SIG-M5 treated with dmso at 0.1 percent for 504 hours (cell line): ENCODE data around the gene XPO6.
A peak's percentile ranks its signal among the peaks of the same experiment; 100 is the strongest.
"Not testable (repeated sequence)": the region's sequence is repeated elsewhere in the genome, so short reads cannot be mapped to it uniquely, and the experiment has no call there.

Experiments
- DNase-seq: peaks from one replicate; lab custom pipeline; 2025; ENCODE audit not compliant: unreplicated experiment; lab: John Stamatoyannopoulos, UW

Gene XPO6, protein sequence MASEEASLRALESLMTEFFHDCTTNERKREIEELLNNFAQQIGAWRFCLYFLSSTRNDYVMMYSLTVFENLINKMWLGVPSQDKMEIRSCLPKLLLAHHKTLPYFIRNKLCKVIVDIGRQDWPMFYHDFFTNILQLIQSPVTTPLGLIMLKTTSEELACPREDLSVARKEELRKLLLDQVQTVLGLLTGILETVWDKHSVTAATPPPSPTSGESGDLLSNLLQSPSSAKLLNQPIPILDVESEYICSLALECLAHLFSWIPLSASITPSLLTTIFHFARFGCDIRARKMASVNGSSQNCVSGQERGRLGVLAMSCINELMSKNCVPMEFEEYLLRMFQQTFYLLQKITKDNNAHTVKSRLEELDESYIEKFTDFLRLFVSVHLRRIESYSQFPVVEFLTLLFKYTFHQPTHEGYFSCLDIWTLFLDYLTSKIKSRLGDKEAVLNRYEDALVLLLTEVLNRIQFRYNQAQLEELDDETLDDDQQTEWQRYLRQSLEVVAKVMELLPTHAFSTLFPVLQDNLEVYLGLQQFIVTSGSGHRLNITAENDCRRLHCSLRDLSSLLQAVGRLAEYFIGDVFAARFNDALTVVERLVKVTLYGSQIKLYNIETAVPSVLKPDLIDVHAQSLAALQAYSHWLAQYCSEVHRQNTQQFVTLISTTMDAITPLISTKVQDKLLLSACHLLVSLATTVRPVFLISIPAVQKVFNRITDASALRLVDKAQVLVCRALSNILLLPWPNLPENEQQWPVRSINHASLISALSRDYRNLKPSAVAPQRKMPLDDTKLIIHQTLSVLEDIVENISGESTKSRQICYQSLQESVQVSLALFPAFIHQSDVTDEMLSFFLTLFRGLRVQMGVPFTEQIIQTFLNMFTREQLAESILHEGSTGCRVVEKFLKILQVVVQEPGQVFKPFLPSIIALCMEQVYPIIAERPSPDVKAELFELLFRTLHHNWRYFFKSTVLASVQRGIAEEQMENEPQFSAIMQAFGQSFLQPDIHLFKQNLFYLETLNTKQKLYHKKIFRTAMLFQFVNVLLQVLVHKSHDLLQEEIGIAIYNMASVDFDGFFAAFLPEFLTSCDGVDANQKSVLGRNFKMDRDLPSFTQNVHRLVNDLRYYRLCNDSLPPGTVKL

DNA sequence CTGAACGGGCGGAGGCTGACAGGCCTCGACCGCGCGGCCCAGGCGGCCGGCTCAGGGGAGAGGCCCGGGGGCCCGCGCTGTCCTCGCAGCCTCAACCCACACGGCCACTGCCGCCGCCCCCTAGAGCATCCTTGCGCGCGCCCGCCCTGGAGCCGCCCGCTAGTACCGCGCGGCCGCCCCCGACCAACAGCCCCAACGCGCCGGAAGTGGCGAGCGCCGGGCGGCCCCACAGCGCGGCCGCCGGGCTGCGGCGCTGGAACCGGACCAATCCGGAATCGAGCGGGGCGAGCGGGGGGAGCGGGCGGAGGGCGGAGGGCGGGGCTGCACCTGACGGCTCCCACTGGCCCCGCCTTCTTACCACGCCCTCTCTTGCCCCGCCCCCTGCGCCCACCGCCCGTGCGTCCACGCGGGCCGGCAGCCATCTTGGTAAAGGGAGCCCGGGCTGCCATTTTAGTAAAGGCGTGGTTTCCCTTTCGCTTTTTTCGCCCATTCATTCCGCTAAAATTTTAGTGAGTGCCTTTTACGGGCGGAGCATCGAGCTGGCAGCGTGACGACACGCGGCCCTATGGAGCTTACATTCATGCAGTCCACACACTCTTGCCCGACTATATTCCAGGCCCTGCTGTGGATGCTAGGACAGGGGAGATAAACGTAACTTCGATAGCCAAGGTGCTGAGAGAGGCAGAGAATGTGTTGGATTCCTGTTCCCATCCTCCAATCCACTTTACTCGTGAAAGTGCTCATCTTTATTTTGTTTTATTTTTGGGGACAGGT, at the start of gene XPO6:
XPO6 (minus strand) TSS at position 208 of the 774 bp plus-strand sequence. CDS start 597 bp downstream, outside the sequence.
- DNase-seq: peak; percentile 83

DNA sequence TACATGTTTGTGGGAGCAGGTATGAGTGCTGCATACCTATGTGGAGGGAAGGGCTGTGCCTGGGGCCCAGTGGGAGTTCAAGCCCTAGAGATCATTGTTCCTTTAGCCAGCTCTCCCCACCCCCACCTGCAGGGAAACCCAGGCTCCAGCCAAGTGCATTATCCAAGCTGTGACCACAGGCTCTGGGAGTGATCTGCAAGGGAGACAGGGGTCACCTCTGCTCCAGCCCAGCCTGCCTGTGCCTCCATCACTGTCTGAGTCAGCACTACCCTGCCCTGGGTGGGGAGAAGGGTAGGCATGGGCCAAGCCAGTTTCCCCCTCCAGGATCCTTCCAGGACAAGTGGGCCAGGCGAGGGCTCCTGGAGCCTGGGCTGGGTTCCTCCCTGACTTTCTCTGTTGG, 48.4 kb upstream of the XPO6 start:
- DNase-seq: no peak

DNA sequence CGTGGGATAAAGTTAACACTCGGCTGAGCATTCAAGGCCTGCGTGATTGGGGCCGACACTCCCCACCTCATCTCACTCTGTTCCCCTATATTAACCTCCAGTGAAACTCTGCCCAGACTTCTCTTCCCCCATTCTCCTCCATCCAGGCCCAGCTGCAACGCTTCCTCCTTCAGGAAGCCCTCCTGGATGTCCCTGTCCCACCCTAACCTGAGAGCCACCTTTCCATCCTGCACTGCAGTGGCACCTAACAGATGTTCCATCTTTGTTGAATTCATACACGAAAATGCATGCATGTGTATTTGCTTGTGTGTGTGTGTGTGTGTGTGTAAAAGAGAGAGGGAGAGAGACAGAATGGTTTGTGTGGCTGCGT, 48.0 kb upstream of the XPO6 start:
- DNase-seq: no peak

DNA sequence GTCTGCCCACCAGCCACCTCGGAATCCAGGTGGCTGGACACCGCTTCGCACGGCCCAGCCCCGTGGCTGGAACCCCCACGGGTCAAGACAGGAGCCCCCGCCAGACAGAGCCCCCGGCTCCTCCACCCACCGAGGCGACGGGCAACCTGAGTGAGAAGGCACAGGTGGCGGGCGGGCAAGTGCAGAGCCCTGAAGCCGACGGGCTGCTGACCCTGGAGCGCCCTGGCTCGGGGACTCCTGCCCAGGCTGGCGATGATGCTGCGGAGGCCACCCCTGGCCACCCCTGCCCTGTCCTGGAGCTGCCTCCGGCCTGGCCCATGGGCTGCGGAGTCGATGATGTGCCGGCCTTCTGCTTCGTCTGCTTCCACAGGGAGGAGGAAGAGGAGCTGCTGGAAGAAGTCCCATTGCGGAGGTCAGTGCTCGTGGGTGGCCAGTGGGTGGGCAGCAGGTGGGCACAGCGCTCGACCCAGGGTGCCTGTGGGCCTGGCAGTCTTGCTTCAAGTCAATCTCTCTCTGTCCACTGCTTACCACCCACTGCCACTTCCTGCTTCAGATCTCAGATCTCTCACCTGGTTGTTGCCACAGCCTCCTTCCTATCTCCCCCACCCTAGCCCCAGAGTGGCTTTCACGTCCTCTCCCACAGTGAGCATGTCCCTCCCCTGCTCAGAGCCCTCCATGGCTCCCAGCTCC, 47.5 kb upstream of the XPO6 start:
- no peak for DNase-seq

DNA sequence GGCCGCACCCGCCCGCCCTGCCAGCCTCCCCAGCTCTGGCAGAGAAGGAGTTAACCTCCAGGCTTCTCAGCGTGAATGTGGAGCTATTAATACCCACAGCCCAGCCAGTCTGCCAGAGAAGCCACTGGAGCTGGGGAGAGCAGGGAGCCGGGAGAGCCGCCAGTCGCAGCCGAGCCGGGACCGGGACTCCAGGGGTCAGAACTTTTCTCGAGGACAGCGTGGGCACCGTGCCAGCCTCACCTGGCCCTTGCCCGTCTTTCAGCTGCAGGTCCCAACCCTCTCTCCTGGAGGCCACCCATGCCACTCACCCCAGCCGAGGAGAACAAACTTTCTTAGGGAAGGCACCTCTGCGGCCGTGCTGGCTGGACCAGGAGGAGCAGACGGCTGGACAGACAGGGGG, 46.8 kb upstream of the XPO6 start:
- no peak for DNase-seq

DNA sequence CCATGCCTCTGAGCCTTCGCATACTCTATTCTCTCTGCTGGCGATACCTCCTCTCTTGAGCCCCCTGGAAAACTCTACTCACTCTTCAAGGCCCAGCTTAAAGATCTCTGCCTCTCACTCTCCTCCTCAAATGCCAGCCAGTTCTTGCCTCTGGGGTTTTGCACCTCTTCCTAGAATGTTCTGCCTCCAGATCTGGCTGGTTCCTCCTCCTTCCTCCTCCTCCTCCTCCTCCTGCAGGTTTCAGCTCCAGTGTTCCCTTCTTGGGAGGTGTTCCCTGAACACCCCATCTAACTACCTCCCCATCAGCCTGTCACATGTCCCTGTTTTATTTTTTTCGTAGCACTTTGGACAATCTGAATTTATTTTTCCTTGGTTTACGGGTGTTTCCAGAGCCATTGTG, 45.5 kb upstream of the XPO6 start:
- DNase-seq: no peak

DNA sequence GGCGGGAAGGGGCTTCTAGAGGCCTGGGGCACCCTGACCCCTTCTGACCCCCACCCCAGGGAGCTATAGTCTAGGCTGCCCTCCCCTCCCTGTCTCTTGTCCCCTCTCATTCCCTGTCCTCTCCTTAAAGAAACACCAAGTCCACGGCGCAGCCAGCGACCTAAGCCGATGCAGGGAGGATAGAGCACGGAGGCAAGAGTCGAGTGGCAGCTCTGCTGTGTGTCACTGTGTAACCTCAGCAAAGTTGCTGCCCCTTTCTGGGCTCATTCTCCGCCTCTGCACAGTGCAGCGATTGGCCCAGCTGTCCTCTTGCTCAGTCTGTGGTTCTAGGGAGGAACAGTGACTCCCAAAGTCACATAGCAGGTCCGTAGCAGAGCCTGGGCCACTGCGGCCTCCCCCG, 44.1 kb upstream of the XPO6 start:
- DNase-seq: no peak

DNA sequence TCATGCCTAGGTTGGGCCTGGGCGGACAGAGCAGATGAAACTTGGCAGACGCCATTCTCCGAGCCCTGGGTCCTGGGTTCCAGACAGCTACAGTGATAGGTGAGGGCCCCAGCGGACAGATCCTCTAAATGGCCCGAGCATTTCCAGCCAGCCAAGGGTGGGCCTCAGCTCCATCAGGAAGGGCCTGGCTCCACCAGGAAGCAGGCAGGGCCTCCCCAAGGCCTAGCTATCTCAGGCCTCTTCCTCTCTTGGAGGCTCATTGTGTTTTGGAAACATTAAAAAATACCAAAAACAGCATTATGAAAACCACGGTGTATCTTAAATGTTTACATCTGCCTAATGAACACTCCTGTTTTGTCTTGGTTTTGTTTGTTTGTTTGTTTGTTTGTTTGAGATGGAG, 42.4 kb upstream of the XPO6 start:
- DNase-seq: no peak

DNA sequence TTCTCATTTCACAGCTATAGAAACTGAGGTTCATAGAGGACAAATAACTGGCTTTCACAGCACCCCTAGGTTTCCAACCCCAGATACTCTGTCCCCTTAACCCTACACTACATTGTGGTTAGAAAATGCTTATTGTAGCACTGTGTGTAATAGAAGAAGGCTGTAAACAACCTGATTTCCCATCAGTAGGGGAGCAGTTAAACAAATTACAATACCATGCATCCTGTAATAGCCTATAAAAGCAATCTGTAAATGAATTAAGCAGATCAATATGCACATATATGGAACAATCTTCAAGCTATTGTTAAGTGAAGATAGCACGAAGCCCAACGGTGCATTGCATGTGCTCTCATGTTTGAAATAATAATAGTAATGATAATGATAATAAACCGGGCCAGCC, 39.2 kb upstream of the XPO6 start:
- no peak for DNase-seq

DNA sequence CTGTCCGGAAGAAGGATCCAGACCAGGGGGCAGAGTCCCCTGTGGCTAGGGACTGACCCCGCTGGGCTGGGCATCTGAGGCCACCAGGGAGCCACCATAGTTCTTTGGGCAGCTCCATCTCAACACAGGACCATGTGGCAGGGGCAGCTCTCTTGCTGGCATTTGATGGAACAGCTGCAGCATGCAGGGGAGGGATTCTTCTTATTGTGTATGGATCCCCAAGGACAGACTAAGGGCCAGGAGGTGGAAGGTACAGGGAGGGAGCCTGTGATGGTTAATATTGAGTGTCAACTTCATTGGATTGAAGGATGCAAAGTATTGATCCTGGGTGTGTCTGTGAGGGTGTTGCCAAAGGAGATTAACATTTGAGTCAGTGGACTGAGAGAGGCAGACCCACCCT, 37.7 kb upstream of the XPO6 start:
- DNase-seq: not testable (repeated sequence)

DNA sequence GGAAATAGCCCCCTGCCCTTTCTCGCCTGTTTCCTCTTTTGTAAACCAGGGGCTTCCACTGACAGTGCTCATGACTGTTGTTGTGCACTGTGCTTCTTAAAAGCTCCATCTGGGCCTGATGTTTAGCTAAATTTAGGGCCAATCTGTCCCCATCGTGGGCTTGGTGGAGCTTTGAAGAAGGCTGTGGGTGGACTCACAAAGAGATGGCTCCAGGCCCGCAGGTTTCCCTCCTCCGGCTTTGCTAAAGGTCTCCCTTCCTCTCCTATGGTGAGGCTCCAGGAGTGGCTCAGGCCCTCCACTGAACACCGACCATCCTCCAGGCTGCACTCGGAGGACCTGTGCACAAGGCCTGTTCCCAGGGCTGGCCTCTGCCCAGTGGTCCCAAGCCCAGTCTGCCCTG, 30.2 kb upstream of the XPO6 start:
- DNase-seq: no peak

DNA sequence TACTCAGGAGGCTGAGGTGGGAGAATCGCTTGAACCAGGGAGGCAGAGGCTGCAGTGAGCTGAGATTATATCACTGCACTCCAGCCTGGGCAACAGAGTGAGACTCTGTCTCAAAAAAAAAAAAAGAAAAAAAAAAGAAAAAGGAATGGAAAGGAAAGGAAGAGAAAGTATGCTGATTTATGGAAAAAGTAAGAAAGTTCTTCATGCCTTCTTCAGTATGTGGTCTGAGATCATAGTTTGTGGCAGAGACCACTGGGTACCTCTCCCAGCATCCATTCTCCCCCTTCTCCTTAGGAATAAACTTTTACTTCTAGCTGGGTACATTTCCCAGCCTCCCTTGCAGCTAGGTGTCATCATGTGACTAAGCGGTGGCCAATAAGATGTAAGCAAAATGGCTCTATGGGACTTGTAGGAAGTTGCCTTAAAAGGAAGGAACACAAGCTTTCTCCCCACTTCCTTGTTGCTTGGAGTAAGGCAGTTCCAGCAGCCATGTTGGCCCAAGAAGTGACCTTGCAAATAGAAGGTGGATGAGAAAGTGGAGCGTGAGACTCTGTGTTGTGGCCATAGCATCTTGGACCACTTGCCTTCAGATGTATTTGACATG, 26.1 kb upstream of the XPO6 start:
- DNase-seq: peak; percentile 1

DNA sequence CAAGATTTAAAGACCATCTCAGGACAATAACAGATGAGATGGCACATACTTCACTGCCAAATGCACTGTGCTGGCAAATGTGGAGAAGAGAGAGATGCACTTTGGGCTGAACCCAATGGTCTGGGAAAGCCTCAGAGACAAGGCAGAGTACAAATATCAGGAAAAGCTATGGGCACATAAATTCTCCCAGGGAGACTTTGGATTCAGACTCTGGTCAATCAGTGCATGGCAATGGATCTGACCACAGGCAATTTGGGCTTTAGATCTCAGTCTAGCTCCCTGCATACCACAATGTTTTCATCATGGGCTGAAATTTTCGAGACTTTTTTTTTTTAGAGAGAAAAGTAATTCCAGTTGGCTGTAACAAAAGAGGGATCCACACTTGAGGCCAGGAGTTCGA, 20.0 kb upstream of the XPO6 start:
- no peak for DNase-seq

DNA sequence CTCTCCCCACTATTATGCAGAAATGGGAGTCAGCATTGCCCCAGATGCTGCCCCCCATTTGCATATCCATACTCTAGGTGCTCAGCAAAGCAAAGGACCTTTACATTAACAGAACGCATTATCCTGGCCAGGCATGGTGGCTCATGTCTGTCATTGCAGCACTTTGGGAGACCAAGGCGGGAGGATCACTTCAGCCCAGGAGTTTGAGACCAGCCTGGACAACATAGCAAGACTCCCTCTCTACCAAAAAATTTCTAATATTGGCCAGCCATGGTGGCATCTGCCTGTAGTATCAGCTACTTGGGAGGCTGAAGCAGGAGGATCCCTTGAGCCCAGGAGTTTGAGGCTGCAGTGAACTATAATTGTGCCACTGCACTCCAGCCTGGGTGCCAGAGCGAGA, 12.1 kb upstream of the XPO6 start:
- DNase-seq: not testable (repeated sequence)

DNA sequence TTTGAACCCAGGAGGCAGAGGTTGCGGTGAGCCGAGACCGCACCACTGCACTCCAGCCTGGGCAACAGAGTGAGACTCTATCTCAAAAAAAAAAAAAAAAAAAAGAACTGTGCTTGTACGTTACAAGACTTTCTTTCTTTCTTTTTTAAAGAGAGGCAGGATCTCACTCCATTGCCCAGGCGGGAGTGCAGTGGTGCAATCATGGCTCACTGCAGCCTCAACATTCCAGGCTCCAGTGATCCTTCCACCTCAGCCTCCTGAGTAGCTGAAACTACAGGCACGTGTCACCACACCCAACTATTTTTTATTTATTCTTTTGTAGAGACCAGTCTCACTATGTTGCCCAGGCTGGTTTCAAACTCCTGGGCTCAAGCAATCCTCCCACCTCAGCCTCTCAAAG, 8.0 kb upstream of the XPO6 start:
- DNase-seq: not testable (repeated sequence)

DNA sequence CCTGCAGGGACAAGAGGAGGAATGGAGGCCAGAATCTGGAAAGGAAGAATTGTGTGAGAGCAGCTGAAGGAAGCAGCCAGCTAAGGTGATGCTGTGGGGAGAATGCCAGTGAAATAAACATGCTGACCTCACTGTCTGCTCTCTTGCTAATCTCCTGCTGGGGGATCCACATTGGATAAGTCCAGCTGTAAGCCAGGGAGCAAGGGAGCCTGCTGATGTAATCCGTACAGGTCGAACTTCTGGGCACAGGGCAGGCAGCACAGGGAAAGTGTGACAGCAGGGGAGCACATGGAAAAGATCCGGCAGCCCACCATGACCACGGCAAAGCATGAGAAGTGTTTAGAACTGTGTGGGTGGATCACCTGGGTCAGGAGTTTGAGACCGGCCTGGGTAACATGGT, 7.5 kb upstream of the XPO6 start:
- no peak for DNase-seq

DNA sequence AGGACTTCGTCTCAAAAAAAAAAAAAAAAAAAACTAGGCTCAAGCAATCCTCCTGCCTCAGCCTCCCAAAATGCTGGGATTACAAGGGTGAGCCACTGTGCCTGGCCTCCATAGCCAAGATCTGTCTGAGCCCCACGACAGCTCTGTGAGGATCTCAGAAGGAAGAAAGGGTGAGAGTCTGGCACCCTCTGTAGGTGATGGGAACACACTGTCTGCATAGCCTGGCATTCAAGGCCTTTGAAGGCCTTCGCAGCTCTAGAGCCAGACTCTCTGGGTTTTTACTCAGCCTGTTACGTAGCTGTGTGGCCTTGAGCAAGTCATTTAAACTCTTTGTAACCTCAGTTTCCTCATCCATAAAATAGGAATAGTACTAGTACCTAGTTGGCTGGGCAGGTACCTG, 6.3 kb upstream of the XPO6 start:
- peak; percentile 32 for DNase-seq

DNA sequence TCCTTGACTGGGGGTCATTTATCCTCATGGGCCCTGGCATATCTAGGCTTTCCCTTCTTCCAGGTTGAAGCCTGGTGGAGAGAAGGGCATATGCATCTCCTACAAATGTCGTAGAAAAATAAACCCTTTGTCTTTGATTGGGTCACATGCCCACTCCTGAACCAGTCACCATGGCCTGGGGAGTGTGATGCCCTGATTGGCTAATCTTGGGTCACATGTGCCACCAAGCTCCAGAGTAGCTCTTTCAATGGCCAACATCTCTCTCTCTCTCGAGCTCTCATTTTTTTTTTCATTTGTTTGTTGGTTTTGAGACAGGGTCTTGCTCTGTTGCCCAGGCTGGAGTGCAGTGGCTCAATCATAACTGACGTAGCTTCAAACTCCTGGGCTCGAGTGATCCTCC, 5.6 kb upstream of the XPO6 start:
- no peak for DNase-seq

DNA sequence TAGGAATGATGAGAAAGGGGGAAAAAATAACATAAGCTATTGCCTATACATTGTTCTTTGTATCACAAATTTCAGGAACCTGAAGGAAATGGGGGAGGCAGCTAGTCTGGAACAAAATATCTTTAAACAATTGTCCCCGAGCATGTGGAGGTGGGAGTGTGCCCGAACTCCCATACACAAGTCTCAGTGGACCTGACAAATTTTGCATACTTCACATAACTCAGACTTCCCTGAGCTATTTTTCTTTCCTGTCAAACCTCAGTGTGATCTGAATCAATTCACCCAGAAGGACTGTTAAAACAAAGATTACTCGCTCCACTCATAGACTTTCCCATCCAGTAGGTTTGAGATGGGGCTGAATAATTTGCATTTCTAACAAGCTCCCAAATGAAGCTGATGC, 1.6 kb upstream of the XPO6 start:
- DNase-seq: no peak

DNA sequence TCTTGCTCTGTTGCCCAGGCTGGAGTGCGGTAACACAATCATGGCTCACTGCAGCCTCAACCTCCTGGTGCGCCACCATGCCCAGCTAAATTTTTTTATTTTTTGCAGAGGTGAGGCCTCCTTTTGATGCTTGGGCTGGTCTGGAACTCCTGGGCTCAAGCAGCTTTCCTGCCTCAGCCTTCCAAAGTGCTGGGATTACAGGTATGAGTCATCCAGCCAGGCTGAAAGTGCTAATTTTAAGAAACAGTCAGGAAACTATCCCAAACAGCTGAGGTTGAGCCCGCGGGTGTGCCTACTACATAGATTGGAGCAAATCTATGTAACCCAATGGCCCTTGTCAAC, 738 bp upstream of the XPO6 start:
- DNase-seq: no peak
